HEK293T (cell line): ENCODE data around the gene ZCWPW1.

Experiments used
- BHLHE40 ChIP-seq: fragments of 450-650 bp; IDR thresholded peaks from 2 replicates; pipeline ENCODE4 v1.6.1; 2016; ENCODE audit warnings: mild to moderate bottlenecking, moderate library complexity, borderline replicate concordance
- CTBP1 ChIP-seq: fragments of 450-650 bp; IDR thresholded peaks from 2 replicates; pipeline ENCODE4 v1.6.1; 2016; ENCODE audit warnings: borderline replicate concordance
- FOXA1 ChIP-seq: fragments of 450-650 bp; IDR thresholded peaks from 2 replicates; pipeline ENCODE4 v1.6.1; 2016; ENCODE audit warnings: mild to moderate bottlenecking
- FOXK2 ChIP-seq: fragments of 450-650 bp; IDR thresholded peaks from 2 replicates; pipeline ENCODE4 v1.6.1; 2016; ENCODE audit warnings: mild to moderate bottlenecking
- FOXM1 ChIP-seq: fragments of 450-650 bp; IDR thresholded peaks from 2 replicates; pipeline ENCODE4 v1.6.1; 2017; ENCODE audit warnings: mild to moderate bottlenecking, borderline replicate concordance
- HDGF ChIP-seq: fragments of 450-650 bp; IDR thresholded peaks from 2 replicates; pipeline ENCODE4 v1.6.1; 2017; ENCODE audit warnings: antibody characterized with exemption, borderline replicate concordance
- NFRKB ChIP-seq: fragments of 450-650 bp; IDR thresholded peaks from 2 replicates; pipeline ENCODE4 v1.6.1; 2016; ENCODE audit warnings: mild to moderate bottlenecking, moderate library complexity
- SP1 ChIP-seq: fragments of 450-650 bp; IDR thresholded peaks from 2 replicates; pipeline ENCODE4 v1.6.1; 2017
- SUZ12 ChIP-seq: fragments of 450-650 bp; IDR thresholded peaks from 2 replicates; pipeline ENCODE4 v1.6.1; 2016; ENCODE audit warnings: mild to moderate bottlenecking
- TARDBP ChIP-seq: fragments of 450-650 bp; IDR thresholded peaks from 2 replicates; pipeline ENCODE4 v1.6.1; 2016
- ZNF384 ChIP-seq: fragments of 450-650 bp; IDR thresholded peaks from 2 replicates; pipeline ENCODE4 v1.6.1; 2016
- TF ChIP-seq, protein P1 (sequence below): fragments of 450-650 bp; IDR thresholded peaks from 2 replicates; pipeline ENCODE4 v1.6.1; 2016

DNA sequence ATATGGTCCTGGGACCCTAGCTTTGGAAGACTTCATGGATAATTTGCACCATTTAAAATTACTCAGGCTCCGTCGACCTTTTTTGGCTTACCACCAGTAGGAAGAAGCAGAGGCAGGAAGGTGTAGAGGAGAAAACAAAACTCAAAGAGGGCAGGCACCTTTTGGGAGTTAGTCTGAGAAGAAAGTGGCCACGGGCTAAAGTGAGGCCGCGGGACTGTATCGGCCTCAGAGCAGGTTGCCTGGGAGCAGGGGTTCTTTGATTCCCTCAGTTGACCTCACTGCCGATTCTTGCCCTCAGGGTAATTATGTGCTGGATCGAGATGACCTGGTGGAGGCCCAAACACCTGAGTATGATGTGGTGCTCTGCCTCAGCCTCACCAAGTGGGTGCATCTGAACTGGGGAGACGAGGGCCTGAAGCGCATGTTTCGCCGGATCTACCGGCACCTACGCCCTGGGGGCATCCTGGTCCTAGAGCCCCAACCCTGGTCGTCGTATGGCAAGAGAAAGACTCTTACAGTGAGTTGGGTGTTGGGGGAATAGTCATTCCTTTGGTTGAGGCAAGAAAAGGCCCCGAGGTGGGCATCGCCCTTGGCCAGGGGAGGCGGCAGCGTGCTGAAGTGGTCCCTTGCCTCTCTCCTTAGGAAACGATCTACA is 4.2 kb upstream of the ZCWPW1 start:
- TF ChIP-seq ZNF384 (no peak), FOXA1 (no peak), FOXM1 (no peak), HDGF (no peak), SUZ12 (no peak), SP1 (no peak), TARDBP (no peak), BHLHE40 (no peak), CTBP1 (no peak), NFRKB (no peak), FOXK2 (no peak)
- TF ChIP-seq, protein P1, sequence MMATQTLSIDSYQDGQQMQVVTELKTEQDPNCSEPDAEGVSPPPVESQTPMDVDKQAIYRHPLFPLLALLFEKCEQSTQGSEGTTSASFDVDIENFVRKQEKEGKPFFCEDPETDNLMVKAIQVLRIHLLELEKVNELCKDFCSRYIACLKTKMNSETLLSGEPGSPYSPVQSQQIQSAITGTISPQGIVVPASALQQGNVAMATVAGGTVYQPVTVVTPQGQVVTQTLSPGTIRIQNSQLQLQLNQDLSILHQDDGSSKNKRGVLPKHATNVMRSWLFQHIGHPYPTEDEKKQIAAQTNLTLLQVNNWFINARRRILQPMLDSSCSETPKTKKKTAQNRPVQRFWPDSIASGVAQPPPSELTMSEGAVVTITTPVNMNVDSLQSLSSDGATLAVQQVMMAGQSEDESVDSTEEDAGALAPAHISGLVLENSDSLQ, result no peak
